AG10803 (cell line): Measurements from ENCODE around the gene HPCA.
A peak's percentile ranks its signal among the peaks of the same experiment; 100 is the strongest.

Experiments
- DNase-seq: peaks from one replicate; pipeline ENCODE4 v3.0.0; 2010; ENCODE audit warnings: low read depth
- H3K4me3 ChIP-seq: 2 replicates; pipeline ENCODE4 v1.5.1; 2011; ENCODE audit warnings: mild to moderate bottlenecking, low read length, control low read depth
- TF ChIP-seq, protein P1 (sequence below): conservative IDR thresholded peaks from 2 replicates; pipeline ENCODE4 v1.5.1; 2011; ENCODE audit warnings: mild to moderate bottlenecking, low read length, control low read depth, inconsistent platforms

HPCA gene

DNA sequence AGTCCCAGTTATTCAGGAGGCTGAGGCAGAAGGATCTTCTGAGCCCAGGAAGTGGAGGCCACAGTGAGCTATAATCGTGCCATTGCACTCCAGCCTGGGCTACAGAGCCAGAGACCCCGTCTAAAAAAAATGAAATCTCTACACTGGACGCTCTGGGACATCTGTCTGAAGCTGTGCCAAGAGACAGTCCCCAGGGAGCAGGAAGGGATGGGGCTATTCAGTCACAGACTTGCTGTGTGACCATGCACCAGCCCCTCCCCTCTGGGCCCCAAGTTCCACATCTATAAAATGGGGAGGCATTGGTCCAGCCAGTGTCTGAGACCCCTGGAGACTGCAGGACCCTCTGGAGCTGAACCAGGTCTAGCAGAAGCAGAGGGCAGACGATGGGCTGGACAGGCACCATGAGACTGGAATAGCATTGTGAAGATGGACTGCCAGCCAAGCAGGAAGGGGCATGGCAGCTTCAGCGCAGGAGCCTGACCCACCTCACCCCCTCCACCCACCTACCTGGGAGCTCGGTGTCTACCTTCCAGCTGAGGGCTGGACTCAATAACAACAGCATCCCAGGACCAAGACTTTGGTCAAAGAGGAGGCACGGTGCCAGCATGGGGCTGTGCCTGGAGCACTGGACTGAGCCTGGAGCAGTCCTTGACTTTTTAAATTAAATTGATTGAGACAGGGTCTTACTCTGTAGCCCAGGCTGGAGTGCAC lies 13.4 kb downstream of the HPCA start:
- TF ChIP-seq, protein P1, sequence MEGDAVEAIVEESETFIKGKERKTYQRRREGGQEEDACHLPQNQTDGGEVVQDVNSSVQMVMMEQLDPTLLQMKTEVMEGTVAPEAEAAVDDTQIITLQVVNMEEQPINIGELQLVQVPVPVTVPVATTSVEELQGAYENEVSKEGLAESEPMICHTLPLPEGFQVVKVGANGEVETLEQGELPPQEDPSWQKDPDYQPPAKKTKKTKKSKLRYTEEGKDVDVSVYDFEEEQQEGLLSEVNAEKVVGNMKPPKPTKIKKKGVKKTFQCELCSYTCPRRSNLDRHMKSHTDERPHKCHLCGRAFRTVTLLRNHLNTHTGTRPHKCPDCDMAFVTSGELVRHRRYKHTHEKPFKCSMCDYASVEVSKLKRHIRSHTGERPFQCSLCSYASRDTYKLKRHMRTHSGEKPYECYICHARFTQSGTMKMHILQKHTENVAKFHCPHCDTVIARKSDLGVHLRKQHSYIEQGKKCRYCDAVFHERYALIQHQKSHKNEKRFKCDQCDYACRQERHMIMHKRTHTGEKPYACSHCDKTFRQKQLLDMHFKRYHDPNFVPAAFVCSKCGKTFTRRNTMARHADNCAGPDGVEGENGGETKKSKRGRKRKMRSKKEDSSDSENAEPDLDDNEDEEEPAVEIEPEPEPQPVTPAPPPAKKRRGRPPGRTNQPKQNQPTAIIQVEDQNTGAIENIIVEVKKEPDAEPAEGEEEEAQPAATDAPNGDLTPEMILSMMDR = no peak
- DNase-seq = no peak
- no peak overlapping the region for H3K4me3 ChIP-seq

DNA sequence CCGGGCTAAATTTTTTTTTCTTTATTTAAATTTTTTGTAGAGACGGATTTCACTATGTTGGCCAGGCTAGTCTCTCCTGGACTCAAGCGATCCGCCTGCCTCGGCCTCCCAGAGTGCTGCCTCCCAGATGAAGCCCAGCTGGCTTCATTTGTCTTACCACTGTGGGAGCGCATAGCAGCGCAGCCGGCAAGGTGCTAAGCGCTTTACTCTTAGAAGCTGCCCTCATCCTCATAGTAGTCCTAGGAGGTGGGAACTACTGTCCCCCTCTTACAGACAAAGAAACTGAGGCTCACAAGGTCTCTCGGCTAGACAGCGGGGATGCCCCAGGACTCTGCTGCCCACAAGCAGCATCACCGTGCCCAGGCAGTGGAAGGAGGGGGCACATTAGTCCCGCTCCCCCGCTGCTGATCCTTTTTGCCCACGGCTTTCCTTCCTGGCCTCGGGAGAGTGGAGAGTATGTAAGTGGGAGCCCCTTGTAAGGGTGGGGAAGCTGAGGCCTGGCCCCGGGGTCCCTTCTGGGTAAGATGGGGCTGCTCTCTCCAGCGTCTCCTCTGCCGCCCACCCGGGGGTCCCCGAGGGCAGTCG lies 14.2 kb downstream of the HPCA start:
- TF ChIP-seq, protein P1 = no peak
- DNase-seq = no peak
- peak overlapping the region; percentile 67 for H3K4me3 ChIP-seq

DNA sequence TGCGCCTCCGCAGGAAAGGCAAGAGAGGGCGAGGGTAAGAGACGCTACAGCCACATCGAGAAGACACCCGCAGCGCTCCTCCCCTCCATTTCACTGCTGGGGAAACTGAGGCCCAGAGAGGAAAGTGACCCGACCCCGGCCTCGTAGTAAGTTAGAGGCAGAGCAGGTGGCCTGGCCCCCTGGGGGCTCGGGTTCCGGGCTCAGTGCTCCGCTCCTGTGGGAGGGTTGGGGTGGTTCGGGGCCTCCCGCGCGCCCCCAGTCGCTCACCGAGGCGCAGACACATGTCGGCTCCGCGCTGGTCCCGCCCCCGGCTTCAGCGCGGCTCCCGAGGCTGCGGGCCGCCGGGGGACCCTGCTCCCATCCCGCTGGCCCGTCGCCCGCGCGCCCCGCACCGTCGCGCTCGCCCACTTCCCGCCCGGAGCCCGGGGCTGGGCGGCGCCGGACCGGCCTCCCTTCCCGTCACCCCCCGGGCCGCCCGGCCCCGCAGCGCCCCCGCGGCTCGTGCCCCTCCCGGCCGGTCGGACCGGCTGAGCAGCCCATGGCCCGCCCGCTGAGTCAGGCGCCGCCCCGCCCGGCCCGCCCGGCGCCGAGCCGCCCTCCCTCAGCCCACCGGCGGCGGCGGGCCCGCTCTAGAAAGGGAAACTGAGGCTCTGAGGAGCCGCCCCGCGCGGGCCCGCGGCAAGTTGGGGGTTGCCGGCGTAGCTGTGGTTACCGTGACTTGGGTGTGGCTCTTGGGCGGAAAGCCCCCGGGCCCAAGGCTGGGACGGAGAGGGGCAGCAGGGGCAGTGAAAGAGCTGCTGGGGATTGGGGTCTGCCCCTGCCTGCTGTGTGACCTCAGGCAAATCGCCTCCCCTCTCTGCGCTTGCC lies 14.9 kb downstream of the HPCA start, which contains the start of gene TMEM54:
Gene TMEM54, minus strand, starts transcription at position 434 of the 867 bp plus-strand sequence. Its CDS starts 151 bp downstream, at position 283.
- DNase-seq = no peak
- TF ChIP-seq, protein P1 = no peak; the same call in 1 of the 2 replicates

DNA sequence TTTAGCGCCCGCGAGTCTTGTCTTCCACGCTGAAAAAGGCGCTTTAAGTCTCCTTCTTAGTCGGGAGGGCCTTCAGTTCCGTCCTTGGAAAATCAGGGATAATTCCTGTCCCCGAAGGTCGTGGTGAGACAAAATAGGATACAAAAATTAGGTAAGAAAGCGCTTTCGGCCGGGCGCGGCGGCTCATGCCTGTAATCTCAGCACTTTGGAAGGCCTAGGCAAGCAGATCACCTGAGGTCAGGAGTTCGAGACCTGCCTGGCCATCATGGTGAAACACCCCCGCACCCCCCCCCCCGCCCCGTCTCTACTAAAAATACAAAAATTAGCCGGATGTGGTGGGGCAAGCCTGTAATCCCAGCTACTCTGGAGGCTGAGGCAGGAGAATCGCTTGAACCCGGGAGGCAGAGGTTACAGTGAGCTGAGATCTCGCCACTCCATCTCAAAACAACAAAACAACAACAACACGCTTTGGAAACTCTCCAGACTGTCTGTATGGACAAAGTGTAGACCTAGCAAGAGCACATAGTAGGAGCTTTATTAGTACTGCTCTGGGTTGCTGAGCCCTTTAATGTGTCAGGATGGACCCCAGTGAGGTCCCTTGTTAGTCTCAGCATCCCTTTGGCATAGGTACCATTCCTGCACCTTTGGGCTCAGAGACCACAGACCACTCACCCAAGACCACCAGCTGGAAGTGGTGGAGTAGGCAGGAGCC lies 15.7 kb downstream of the HPCA start:
- no peak for DNase-seq
- TF ChIP-seq, protein P1 = no peak
- peak overlapping the region; percentile 68 for H3K4me3 ChIP-seq

More for the DNA sequence above, 14.9 kb downstream of the HPCA start, which contains the start of gene TMEM54:
- peak within 1 kb of the TSS; percentile 68 for H3K4me3 ChIP-seq

DNA sequence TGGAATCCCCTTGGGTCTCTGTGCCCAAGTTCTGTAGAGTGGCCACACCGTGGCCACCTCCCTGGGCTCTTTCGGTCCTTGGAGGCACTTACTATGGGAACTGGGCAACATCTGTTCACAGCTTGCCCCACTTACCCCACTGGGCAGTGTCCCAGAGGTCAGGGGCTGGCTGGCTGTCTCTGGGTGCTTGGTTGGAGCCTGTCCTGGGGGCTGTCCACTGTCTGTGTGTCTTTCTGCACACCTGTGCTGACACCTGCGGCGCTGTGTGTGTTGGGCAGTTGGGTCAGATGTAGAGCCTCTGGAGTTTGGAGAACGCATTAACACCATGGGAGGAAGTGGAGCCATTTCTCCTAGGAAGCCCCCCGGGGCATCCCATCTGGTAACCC lies 16.2 kb downstream of the HPCA start:
- no peak overlapping the region for H3K4me3 ChIP-seq
- no peak for DNase-seq
- TF ChIP-seq, protein P1 = no peak

DNA sequence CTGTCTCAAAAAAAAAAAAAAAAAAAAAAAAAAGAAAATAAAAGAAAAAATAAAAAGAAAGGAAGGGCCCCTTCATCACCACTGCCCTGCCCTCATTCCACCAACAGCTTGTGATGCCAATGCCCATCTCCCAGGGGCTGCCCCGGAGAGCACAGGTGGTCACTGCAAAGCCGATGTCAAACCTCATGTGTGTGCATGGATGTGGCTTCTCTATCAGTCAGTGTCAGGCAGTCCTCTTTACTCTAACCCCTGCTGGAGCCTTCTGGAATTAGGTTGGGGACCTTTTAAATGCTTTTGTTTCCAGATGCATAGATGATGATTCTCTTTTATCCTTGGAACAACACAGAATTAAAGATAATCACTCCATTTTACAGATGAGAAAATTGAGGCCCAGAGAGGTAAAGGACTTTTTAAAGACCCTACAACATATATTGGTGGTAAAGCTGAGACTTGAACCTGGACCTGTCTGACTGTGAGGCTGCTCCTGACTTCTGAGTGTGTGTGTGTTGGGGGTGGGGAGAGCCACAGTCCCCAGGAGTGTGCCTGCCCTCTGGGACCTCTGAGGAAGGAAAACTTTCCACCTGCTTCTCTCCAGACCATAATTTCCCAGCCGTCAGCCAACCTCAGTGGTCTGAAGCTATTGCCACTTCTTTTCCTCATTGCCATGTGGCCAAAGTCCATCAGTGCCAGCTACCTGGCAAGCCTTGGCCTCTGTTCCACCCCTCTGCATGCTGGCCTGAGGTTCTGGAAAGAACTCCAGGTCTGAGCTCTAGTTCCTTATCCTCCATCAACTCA lies 17.9 kb downstream of the HPCA start:
- TF ChIP-seq, protein P1 = no peak
- no peak for DNase-seq
- H3K4me3 ChIP-seq = no peak overlapping the region
